SU-DHL-6 (cell line): ENCODE measurements around the gene CCR8.

Source experiments
- EZH2phosphoT487 ChIP-seq: fragments of 200-600 bp; sonication (generic), shearing (Covaris generic); conservative IDR thresholded peaks from 2 replicates; pipeline ENCODE4 v1.6.1; 2018; ENCODE audit warnings: mild to moderate bottlenecking, antibody characterized with exemption, low read length, moderate library complexity, mixed read lengths
- TF ChIP-seq, protein P1 (sequence below): fragments of 200-600 bp; sonication (generic); IDR thresholded peaks from one replicate; pipeline ENCODE4 v1.5.1; 2017; ENCODE audit warnings: antibody characterized with exemption, mild to moderate bottlenecking, low read length, moderate library complexity; ENCODE audit not compliant: insufficient read depth, poor library complexity, severe bottlenecking

DNA sequence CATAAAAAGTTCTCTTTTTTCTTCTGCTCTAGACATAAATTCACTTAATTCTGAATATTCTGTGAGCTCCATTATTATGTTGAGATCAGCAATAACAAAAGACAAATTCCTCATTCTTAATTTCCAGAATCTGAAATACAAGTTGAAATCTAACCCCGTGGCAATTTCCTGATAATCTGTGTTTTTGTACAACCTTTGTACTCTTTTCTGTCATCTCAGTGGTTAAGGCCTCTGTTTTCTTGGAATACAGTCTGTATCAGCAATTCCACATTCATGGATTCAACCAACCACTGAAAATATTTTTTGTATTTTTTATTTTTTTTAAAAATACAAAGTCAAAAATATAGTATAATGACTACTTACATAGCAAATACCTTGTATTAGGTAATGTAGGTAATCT is 8.7 kb downstream of the CCR8 start:
- TF ChIP-seq, protein P1, sequence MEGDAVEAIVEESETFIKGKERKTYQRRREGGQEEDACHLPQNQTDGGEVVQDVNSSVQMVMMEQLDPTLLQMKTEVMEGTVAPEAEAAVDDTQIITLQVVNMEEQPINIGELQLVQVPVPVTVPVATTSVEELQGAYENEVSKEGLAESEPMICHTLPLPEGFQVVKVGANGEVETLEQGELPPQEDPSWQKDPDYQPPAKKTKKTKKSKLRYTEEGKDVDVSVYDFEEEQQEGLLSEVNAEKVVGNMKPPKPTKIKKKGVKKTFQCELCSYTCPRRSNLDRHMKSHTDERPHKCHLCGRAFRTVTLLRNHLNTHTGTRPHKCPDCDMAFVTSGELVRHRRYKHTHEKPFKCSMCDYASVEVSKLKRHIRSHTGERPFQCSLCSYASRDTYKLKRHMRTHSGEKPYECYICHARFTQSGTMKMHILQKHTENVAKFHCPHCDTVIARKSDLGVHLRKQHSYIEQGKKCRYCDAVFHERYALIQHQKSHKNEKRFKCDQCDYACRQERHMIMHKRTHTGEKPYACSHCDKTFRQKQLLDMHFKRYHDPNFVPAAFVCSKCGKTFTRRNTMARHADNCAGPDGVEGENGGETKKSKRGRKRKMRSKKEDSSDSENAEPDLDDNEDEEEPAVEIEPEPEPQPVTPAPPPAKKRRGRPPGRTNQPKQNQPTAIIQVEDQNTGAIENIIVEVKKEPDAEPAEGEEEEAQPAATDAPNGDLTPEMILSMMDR: no peak
- no peak for TF ChIP-seq EZH2phosphoT487
